ENCODE results near the gene KCNJ5. TPM values are rescaled to one million over a fixed set of nuclear protein-coding genes. Genes with fewer than 3 reads are reported as not detected.

Gene KCNJ5
- total RNA-seq, 1 experiment from 2014 or later: 0.11 TPM

- Histone ChIP-seq H2AK5ac (ENCODE audit: insufficient read length, low read length) (no peak within 1 kb of the TSS), H2BK20ac (ENCODE audit: low read depth, low read length, poor library complexity, severe bottlenecking) (no peak within 1 kb of the TSS), H3K23me2 (ENCODE audit: insufficient read length, low read depth, low read length, poor library complexity, severe bottlenecking) (no peaks in the 10 kb centered on the region), H3K9ac (ENCODE audit: extremely low read depth, insufficient read length, low read length) (no peak within 1 kb of the TSS), H2BK5ac (ENCODE audit: insufficient read length, low read length) (no peak within 1 kb of the TSS), H3K9me3 (ENCODE audit: control insufficient read depth, low read depth, low read length) (no peaks in the 10 kb centered on the region), H4K91ac (ENCODE audit: insufficient read length, low read depth, low read length) (no peak within 1 kb of the TSS), H3K23ac (ENCODE audit: insufficient read length, low read depth, low read length) (no peak within 1 kb of the TSS), H3K4me2 (ENCODE audit: insufficient read depth, insufficient read length, low read length) (no peak within 1 kb of the TSS), H3K79me2 (ENCODE audit: insufficient read depth, low read length) (no peaks in the 10 kb centered on the region), H3K18ac (ENCODE audit: insufficient read length, low read depth, low read length) (no peak within 1 kb of the TSS), H4K5ac (ENCODE audit: insufficient read length, low read depth, low read length) (no peak within 1 kb of the TSS), H2BK15ac (ENCODE audit: low read depth, low read length) (no peak within 1 kb of the TSS), H3K27ac (ENCODE audit: insufficient read length, low read depth, low read length) (no peak within 1 kb of the TSS), H2BK12ac (ENCODE audit: insufficient read length, low read depth, low read length) (no peak within 1 kb of the TSS), H3K4ac (ENCODE audit: low read depth, low read length) (no peak within 1 kb of the TSS), H3K14ac (ENCODE audit: insufficient read depth, low read length) (peak within 1 kb of the TSS; percentile 39; the same call in 1 of the 2 replicates), H3K56ac (ENCODE audit: insufficient read length, low read depth, low read length) (no peak within 1 kb of the TSS), H3T11ph (ENCODE audit: low read length) (no peak within 1 kb of the TSS), H3K4me1 (ENCODE audit: insufficient read depth, low read length) (no peaks in the 10 kb centered on the region), H2AFZ (ENCODE audit: low read length) (no peak within 1 kb of the TSS), H4K8ac (replicated peaks; ENCODE audit: insufficient read length, low read depth, low read length) (no peak within 1 kb of the TSS), H2BK120ac (ENCODE audit: low read depth, low read length, poor library complexity, severe bottlenecking) (no peak within 1 kb of the TSS), H3K27me3 (ENCODE audit: insufficient read depth, low read length) (peaks cover 2% of the 10 kb centered on the region; the same call in 1 of the 2 replicates), H4K20me1 (ENCODE audit: control insufficient read depth, insufficient read depth, insufficient read length) (no peaks in the 10 kb centered on the region), H3K79me1 (ENCODE audit: insufficient read depth, low read depth, low read length, poor library complexity, severe bottlenecking) (no peaks in the 10 kb centered on the region)
- no peak for TF ChIP-seq CTCF (conservative IDR thresholded peaks at IDR 0.05)
- no peaks in the 10 kb centered on the region; a peak in 1 of 5 replicates for H3K9me3 Mint-ChIP-seq
- H3K27ac Mint-ChIP-seq: no peak within 1 kb of the TSS; a peak in 2 of 7 replicates
- peaks cover 35% of the 10 kb centered on the region for H3K27me3 Mint-ChIP-seq (ENCODE audit: low read depth)
- no peaks in the 10 kb centered on the region; a peak in 1 of 7 replicates for H3K36me3 Mint-ChIP-seq (ENCODE audit: insufficient read depth in 1 of 3, low read depth in 3 of 3)
- no CpG with 5 or more reads among the region's 21 CpGs for WGBS (ENCODE audit: extremely low coverage, insufficient read length, low lambda C conversion rate)
- no peak for DNase-seq
- peaks cover 5 to 9% of the 10 kb centered on the region in 2 experiments for H3K4me1 Mint-ChIP-seq
- no peak within 1 kb of the TSS for H3K4me3 Mint-ChIP-seq
Observed at GRCh38 chr11:128942817-128943427, 51.8 kb downstream of the KCNJ5 start, which contains the start of gene TP53AIP1. Gene TP53AIP1 (minus strand): TSS chr11:128942871. CDS start chr11:128937818, 5,053 bp downstream.

Measured in H9 (cell line).